ENCODE data around the gene CAMK1D. TPM values are rescaled to one million over a fixed set of nuclear protein-coding genes. Genes with fewer than 3 reads are reported as not detected.
A peak's percentile ranks its signal among the peaks of the same experiment; 100 is the strongest.

Gene CAMK1D
- total RNA-seq, 1 experiment from 2014 or later: 11.0 TPM

DNA sequence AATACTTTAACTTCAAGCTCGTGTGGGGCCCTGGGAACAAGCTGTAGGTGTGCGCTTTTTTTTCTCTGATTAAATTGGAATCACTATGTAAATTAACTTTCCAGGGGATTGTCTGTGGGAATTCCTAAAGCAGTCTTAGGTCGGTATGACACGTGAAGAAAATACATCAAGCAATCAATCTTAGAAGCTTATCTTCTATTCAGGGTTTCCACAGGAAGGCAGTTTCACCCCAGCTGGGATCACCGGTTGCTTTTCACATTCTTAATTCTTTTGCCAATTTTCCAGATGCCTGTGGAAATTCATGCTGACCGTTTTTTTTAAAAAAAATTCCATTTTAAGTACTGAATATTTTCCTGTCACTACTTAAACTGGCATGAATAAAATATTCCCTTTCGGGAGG lies 41.9 kb downstream of the CAMK1D start:
- in situ Hi-C loops (cut with HindIII; ENCODE audit: low pct_unique_long_range_greater_than_20kb, low sequenced_read_pairs): no loop called here
- no peak for DNase-seq (ENCODE audit: low read depth)

DNA sequence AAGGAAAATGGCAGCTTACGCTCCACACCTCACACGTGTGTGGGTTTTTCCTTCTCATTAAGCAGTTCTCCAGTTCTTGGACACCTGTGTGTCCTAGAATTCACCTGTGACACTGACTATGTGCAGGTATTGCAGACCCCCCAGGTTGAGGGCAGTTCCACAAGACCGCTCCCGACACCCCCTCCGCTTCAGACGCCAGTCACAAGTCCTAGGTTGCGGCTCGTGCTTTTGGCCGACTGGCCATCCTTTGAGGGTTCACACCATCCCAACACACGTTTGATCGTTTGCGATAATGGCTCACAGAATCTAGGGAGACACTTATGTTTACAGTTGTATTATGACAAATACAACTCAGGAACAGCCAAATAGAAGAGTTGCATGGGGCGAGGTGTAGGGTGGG lies 44.5 kb downstream of the CAMK1D start:
- DNase-seq (ENCODE audit: low read depth): no peak
- in situ Hi-C loops (cut with HindIII; ENCODE audit: low pct_unique_long_range_greater_than_20kb, low sequenced_read_pairs): no loop called here

DNA sequence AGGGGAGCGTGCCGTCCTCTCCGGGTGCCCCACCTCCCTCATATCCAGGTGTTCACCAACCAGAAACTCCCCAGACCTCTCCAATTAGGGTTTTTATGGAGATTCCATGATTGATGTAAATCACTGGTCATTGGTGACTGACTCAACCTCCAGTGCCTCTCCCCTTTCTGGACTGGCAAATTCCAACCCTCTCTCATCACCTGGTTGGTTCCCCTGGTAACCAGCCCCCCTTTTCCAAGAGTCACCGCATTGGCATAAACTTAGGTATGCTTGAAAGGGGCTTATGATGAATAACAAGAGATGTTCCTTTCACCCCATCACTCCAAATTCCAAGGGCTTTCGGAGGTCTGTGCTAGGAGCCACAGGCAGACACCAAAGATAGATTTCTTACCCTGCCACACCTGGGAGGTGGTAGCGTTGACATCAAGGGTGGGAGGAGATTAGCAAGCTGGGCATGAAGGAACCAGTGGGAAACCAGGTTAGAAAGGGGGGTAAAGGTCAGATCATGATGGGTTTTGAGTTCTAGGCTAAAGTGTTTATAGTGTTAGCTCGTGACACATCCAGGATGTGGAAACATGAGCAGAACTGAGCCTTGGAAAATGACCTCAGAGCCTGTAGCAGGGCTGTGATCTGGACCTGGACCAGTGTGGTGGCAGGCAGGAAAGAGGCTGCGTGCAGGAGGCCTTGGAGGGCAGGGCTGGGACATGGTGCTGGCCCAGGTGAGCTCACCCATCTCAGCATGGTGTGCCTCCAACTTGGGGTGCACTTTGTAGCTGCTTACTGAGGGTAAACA lies 45.1 kb downstream of the CAMK1D start:
- DNase-seq (ENCODE audit: low read depth): peak; percentile 38
- in situ Hi-C loops (cut with HindIII; ENCODE audit: low pct_unique_long_range_greater_than_20kb, low sequenced_read_pairs): no loop called here

DNA sequence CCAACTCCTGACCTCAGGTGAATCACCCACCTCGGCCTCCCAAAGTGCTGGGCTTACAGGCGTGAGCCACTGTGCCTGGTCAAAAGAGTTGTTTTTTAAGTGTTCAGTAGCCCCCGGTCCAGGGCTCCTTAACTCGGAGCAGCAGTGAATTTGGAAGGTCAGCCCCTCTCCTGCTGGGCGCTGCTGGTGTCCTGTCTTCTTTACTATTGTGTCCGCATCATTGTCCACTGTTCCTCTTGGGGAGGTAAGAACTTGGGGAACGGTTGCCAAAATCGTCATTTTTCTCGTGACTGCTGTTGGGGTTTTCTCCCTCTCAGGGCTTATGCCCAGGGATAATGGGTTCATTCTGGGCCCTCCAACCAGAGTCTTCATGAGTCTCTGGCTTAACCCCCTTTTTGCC lies 46.7 kb downstream of the CAMK1D start:
- in situ Hi-C loops (cut with HindIII; ENCODE audit: low pct_unique_long_range_greater_than_20kb, low sequenced_read_pairs): no loop called here
- no peak for DNase-seq (ENCODE audit: low read depth)

DNA sequence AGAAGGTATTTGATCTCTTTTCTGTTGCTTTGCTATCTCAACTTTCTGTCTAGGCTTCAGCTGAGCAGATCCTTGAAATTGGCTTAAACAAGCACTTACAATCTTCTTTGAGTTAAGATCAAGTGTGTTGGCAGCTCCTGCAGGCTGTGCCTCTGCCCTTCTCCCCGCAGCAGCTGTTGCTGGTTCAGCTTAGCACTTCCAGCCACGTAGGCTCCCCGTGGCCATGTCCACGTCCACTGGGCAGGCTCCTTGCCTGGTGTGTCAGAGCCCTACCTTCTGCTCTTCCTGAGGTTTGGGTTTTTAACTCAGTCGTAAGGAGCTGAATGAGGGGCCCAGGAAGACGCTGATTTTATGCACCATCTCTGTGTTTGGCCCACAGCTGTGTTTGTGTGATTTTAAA lies 47.2 kb downstream of the CAMK1D start:
- in situ Hi-C loops (cut with HindIII; ENCODE audit: low pct_unique_long_range_greater_than_20kb, low sequenced_read_pairs): no loop called here
- no peak for DNase-seq (ENCODE audit: low read depth)

DNA sequence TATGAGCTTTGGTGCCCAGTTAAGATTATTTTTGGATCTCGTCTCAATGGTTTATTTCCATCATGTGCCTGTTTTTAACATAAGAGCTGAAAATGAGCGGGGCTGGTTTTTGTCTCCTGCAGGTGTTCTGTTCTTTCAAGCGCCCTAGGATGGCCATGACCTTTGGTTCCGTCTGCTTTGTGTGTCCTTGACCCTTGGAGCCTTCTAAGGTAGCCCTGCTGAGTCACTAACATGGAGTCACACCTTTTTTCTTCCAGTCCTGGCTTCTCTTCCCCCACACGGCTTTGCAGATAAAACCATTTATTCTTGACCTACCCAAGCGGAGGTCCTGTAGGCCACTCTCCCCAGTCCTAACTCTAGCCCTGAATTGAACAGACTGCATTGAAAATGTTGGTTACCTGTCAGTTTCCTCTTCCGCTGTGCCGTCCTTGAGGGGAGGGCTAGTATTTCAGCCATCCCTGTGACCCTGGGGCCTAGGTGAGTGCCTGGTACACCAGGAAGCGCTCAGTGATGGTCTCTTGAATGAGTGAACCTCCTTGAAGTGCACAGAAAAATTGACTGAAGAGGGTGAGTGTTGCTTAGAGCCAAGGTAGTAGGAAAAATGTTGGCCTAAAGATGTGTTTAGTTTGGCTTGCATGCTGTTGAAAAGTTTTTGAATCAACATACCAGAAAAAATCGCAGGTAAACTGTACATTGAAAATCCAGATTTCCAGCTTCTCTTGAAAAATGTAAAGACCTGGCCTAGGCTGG lies 48.0 kb downstream of the CAMK1D start:
- in situ Hi-C loops (cut with HindIII; ENCODE audit: low pct_unique_long_range_greater_than_20kb, low sequenced_read_pairs): no loop called here
- no peak for DNase-seq (ENCODE audit: low read depth)

DNA sequence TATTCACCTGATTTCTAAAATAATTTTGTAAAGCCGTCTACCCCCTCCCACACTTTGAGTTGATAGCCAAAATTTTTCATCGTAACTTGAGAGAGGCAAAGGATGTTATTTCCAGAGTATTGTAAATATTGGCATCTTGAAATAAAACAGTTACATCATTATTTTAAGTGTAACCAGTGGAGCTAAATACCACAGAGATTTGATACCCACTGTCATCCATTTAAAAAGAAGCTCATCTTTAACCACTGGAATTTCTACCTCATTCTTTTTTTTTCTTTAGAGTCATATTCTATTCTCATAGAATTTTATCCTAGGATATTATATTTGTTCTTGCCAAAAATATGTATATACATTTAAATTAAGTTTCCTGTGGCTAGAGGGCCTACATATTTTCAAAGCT lies 48.6 kb downstream of the CAMK1D start:
- DNase-seq (ENCODE audit: low read depth): no peak
- in situ Hi-C loops (cut with HindIII; ENCODE audit: low pct_unique_long_range_greater_than_20kb, low sequenced_read_pairs): no loop called here

DNA sequence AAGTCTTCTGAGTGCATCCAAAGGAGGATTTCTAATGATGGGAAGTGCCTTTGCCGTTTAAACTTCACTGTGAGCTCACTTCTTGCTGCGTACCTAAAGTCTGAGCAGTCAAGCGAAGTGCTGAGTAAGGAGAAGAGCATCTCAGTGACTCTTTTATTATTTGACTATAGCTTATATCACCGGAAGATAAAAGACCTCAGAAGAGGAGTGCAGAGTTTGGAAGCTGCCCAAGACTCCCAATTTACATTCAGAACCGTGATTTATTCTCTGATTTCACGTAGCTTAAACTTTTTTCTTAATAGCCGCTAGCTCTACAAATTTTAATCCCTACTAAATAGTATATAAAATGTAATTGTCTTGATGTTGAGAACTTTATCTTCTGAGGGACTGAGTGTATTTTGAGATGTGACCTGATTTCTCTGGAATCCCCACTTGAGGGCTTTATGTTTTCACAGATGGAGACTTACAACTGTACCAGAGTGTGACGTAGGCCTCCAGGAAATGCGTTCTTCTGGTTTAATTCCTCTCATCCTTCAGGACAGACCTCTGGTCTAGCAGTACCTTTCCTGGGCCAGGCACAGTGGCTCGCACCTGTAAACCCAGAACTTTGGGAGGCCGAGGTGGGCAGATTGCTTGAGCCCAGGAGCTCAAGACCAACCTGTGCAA lies 51.1 kb downstream of the CAMK1D start:
- DNase-seq (ENCODE audit: low read depth): peak; percentile 75
- in situ Hi-C loops (cut with HindIII; ENCODE audit: low pct_unique_long_range_greater_than_20kb, low sequenced_read_pairs): no loop called here

DNA sequence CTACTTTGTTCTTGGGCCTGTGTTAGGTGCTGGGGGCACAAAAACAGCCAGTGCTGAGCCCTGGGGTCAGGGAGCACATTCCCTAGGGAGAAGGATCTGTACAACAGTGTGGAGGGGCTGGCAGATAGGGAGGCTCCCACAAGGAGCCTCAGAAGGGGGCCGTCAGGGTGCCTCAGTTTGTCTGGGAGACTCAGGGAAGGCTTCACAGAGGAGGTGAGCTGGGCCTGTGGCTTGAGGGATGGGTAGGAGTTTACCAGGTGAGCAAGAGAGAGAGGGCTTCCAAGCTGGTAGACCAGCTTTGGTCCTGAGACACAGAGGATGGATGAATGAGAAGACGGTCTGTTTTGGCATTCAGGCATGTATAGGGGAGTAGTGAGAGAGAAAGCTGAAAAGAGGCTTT lies 52.1 kb downstream of the CAMK1D start:
- no peak for DNase-seq (ENCODE audit: low read depth)
- in situ Hi-C loops (cut with HindIII; ENCODE audit: low pct_unique_long_range_greater_than_20kb, low sequenced_read_pairs): no loop called here

DNA sequence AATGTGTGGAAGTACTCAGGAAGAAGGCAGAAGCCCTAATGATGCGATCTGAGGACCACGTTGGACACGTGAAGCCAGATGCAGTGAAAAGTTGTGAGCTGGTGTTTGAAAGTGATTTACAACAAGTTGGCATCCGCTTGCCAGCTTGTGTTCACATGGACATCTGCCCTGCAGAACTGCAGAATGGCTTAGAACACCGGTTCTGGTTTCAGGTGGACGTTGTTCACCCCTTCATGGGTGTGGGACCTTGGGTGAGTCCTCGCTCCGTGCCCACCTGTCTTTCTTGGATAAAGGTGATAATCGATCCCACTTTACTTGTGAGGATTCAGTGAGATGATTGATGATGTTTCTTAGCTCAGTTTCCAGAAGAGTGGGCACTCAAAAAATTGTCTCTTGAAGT lies 53.8 kb downstream of the CAMK1D start:
- in situ Hi-C loops (cut with HindIII; ENCODE audit: low pct_unique_long_range_greater_than_20kb, low sequenced_read_pairs): no loop called here
- DNase-seq (ENCODE audit: low read depth): no peak

DNA sequence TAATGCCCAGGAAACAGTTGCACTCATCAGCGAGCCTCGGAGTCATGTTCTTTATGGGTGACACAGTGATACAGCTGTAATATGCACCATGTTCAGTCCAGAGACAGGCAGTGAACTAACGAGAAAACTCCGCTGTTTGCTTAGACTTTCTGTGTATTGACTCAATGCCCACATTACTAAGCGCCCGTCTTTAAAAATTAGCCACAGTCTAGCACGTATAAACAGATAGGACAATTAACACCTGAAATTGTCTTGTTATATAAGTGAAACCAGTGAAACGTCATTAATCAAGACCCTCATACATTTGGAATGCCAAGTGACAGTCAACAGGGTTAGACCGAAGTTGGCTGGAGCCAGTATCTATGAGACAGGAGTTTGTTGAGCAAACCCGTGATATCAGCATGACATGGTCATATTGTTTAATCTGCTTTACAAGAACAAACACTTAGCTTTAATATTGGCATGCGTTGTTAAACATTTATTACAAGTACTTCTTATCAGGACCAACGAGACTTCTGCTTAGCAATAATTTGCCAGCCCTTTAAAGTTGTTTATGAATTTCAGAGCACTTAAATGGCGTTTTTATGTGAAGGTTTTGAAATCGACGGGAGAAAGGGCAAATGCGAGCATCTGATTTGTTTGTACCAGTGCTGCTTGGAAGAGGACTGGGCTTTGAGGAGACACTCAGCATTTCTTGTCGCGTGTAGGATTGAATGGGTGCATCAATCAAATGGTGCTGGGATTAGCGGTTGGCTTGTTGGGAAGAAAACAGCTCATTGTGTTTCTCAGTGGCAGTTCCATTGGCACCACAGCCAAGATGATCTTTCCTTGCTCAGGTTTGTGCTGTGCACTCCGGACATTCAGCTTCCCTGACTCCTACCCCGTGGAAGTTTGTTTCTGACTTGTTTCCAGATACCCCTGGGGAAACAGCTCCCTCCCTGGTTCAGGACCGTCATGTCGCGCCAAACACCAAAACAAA lies 56.3 kb downstream of the CAMK1D start:
- in situ Hi-C loops (cut with HindIII; ENCODE audit: low pct_unique_long_range_greater_than_20kb, low sequenced_read_pairs): no loop called here
- peak; percentile 89 for DNase-seq (ENCODE audit: low read depth)

DNA sequence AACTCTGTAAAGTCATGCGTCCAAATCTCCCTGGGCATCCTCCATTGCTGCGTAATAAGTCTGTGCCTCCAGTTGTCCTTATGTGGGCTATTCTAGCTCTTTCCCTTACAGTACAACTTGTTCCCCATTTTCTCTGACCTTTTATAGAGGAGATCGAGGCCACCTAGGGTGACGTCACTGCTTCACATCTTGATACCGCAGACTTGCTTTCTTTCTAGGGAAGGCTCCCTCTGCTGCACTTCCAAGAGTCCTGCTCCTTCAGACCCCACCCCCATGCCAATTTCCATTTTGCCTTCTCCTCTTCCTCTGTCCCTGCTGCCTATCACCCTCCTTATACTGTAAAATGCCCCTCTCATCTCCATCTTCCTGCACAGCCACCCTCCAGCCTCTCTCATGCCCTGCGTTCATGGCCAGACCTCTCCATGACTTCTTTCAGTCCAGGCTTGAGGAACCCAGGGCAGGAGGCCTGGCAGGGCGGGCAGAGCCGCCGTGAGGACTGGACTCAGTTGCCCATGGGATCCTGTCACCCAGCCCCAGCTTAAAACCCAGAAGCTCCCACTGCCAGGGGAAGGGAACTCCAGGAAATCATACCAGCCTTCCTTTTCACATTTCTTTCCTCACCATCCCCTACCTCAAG lies 57.5 kb downstream of the CAMK1D start:
- DNase-seq (ENCODE audit: low read depth): no peak
- in situ Hi-C loops (cut with HindIII; ENCODE audit: low pct_unique_long_range_greater_than_20kb, low sequenced_read_pairs): no loop called here

DNA sequence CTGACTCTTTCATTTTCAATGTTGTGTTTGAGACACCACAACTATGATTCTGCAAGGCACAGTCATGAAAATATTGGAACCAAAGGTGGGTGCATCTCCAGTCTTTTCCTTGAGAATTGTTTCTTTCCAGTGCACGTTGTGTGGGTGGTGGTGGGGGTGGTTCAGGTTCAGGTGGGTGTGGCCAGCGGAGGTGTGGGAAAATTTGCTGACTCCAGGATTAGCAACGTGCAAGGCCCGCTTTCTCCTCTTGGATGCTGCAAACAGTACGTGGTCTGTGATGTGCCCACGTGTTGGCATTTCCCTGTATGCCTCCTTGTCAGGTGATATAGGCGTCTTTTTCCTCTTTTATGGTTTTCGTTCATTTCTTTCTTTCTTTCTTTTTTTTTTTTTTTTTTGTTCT lies 59.1 kb downstream of the CAMK1D start:
- DNase-seq (ENCODE audit: low read depth): no peak
- in situ Hi-C loops (cut with HindIII; ENCODE audit: low pct_unique_long_range_greater_than_20kb, low sequenced_read_pairs): no loop called here

DNA sequence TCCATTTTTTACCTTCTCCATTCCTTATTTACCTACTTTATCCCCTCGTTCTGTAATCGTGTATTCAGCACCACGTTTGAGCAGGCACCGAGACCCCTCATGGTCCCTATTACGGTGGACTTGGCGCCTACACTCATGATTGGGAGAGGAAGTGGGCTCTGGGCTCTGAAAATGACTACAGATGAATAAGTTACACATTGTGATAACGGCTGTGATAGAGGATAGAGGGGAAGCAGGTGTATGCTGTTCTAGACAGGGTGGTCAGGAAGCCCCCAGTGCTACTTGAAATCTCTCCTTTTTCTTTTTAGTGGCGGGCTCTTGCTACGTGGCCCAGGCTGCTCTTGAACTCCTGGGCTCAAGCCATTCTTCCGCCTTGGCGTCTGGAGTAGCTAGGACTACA lies 59.8 kb downstream of the CAMK1D start:
- in situ Hi-C loops (cut with HindIII; ENCODE audit: low pct_unique_long_range_greater_than_20kb, low sequenced_read_pairs): no loop called here
- no peak for DNase-seq (ENCODE audit: low read depth)

DNA sequence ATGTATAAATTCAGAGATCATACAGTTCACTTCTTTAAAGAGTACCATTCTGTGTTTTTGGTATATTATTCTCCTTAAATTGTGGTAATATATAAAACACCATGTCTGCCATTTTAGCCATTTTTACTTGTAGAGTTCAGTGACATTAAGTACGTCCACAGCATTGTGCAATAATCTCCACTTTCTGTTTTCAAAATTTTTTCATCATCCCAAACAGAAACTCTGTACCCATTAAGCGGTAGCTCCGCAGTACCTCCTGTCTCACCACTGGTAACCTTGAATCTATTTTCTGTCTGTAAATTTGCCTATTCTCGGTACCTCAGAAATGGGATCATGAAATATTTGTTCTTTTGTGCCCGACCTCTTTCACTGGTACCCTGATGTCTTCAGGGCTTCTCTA lies 60.3 kb downstream of the CAMK1D start:
- DNase-seq (ENCODE audit: low read depth): no peak
- in situ Hi-C loops (cut with HindIII; ENCODE audit: low pct_unique_long_range_greater_than_20kb, low sequenced_read_pairs): no loop called here

DNA sequence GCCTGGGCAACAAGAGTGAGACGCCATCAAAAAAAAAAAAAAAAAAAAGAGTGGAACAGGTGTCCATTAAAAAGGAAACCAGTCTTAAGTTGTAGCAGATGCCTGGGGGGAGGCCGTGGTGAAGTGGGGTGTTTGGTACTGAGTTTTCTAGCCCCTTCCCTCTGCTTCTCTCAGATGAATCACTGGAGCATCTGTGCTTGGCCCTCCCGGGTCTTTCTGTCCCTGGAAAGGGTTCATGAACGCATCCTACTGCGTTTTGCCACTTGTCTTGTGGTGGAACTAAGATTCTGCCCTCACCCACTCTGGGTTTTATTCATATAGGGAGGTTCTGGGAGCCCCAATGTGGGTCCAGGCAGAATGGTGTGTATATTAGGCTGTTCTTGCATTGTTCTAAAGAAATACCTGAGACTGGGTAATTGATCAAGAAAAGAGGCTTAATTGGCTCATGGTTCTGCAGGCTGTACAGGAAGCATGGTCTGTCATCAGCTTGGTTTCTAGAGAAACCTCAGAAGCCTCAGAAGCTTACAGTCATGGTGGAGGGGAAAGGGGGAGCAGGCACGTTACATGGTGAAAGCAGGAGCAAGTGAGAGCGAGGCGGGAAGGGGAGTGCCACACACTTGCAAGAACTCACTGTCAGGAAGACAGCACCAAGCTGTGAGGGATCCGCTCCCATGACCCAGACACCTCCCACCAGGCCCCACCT lies 63.5 kb downstream of the CAMK1D start:
- DNase-seq (ENCODE audit: low read depth): no peak
- in situ Hi-C loops (cut with HindIII; ENCODE audit: low pct_unique_long_range_greater_than_20kb, low sequenced_read_pairs): no loop called here

DNA sequence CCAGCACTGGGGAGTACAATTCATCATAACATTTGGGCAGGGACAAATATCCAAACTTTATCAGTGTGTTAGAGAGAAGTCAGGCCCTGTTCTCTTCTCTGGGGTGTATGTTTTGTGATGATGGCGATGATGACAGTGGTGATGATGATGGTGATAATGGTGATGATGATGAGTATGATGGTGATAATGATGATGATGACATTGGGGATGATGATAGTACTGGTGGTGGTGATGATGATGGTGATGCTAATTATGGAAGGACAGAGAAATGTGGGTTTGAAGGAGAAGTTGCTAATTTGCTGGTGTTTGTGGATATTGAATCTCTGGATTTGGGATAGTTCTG lies 64.0 kb downstream of the CAMK1D start:
- in situ Hi-C loops (cut with HindIII; ENCODE audit: low pct_unique_long_range_greater_than_20kb, low sequenced_read_pairs): no loop called here
- no peak for DNase-seq (ENCODE audit: low read depth)

Measured in Caki2 (cell line).